GM18502 (cell line): ENCODE data around the gene KRT77.
"Not testable (repeated sequence)": the region's sequence is repeated elsewhere in the genome, so short reads cannot be mapped to it uniquely, and the experiment has no call there.

ENCODE experiments used
- ATAC-seq: cut with Tn5 transposase; IDR thresholded peaks from one replicate; pipeline ENCODE4 v1.9.1; 2021; ENCODE audit warnings: mild to moderate bottlenecking; ENCODE audit not compliant: unreplicated experiment, poor library complexity

KRT77 gene

DNA sequence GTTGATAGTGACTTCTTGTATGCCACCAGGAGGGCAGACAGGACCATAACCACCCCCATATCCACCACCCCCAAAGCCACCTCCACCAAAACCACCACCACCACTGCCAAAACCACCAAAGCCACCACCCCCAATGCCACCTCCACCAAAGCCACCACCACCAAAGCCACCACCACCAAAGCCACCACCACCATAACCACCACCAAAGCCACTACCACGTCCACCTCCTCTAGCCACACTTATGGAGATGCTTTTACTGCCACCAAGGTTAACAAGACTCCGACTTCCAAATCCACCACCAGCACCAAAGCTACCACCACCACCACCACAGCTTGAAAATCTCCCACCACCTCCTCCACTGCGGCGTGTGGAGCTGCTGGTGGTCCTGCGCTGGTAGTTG is 23.4 kb downstream of the KRT77 start:
- no peak for ATAC-seq

DNA sequence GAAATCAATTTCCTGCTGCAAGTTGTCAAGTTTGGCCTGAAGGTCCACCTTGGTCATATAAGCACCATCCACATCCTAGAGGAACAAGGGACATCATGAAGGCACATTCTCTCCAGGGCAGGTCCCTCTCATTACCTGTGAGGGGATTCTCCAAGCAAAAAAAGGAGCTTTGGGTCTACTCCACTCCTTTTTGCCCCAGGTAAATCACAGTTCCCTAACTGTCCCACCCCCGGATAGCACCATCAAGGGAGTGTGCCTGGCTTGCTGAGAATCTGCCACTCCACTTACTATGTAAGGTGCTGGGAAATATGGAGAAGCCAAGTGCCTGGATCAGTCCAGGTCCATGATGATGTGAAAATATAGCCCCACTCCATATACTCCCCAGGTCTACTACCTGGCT is 25.7 kb downstream of the KRT77 start:
- no peak for ATAC-seq

GRCh38 chr12:52677126-52677525 is 26.2 kb downstream of the KRT77 start:
- ATAC-seq, result no peak

DNA sequence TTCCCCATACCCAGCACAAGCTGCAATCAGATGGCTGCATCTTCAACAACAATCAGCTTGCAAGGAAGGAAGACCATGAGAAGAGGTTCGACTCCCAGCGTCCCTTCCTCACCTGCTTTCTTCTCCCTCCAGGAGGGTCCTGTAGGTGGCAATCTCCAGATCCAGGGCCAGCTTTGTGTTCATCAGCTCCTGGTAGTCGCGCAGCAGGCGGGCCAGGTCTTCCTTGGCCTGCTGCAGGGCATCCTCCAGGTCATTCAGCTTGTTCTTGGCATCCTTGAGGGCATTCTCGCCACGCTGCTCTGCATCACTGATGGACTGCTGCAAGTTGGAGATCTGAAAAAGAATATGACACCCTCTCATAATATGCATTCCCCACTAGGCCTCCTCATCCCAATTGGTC is 27.2 kb downstream of the KRT77 start:
- ATAC-seq, result no peak

- ATAC-seq, result no peak
Observed at GRCh38 chr12:52675301-52675701, 28.0 kb downstream of the KRT77 start.

DNA sequence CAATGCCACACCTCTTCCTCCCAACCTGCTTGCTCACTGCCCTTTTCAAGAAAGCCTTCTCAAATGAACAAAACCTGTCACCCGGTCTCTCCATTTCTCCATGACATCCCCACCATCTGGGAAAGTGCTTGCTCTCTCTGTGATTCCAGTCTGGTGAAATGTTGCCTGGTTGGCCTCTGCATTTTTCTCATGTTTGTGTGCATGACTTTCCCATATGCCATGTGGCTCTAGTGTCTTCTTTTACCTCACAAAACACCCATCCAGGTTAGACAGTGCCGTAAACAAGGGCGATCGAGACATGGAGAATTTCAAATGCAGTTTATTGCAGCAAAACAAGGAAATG is 28.9 kb downstream of the KRT77 start:
- no peak for ATAC-seq

GRCh38 chr12:52673713-52674432 is 29.5 kb downstream of the KRT77 start:
- no peak for ATAC-seq

- no peak for ATAC-seq
Observed at GRCh38 chr12:52673217-52673616, 30.1 kb downstream of the KRT77 start.

- ATAC-seq, result no peak
Observed at GRCh38 chr12:52672321-52672933, 30.9 kb downstream of the KRT77 start.

DNA sequence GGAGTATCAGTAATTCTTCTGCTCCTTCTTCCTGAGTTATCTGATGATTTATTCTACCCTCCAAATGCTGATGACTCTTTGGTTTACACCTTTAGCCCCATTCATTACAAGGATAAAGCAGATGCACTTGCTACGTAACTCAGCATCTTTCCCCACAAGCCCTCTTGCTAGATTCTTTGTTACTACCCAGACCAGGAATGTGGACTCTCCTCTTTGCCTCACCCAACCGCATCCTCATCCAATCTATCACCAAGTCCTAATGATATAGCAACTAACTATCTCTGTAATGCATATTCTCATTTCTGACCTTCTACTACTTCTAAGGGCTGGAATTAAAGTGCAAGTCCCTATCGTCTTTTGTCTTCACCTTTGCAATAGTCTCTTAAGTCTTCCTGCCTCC is 32.4 kb downstream of the KRT77 start:
- no peak for ATAC-seq

- no peak for ATAC-seq
Observed at GRCh38 chr12:52670506-52670905, 32.8 kb downstream of the KRT77 start.

DNA sequence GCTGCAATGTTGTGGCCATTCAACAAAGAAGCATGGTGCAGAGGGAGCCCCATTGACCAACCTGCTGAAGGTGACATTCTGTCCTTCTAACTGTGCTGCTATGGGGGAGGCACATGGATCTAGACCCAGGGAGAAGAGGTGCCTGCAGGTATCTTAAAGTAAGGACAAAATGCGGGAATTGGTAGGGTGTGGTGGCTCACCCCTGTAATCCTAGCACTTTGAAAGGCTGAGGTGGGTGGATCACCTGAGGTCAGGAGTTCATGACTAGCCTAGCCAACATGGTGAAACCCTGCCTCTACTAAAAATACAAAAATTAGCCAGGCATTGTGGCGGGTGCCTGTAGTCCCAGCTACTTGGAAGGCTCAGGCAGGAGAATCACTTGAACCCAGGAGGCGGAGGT is 33.4 kb downstream of the KRT77 start:
- not testable (repeated sequence) for ATAC-seq

DNA sequence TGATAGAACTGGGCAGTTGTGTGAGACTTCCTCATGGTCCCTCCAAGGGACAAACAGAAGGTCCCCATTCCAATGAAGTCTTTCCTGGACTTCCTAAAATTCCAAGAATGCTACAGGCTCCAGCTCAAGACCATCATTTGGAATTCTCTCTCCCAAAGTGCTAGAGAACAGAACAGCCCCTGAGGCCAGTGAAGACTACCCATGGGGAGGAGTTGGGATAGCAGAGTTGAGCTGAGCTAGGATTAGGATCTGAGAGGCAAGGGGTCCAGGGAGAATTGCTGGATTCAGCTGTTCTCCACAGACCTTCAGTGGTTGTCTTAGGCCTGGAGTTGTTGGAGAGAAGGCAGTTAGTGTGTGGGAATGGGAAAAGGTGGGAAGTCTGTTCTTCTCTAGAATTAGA is 33.9 kb downstream of the KRT77 start:
- no peak for ATAC-seq

- no peak for ATAC-seq
Observed at GRCh38 chr12:52667931-52668330, 35.4 kb downstream of the KRT77 start.

- ATAC-seq, result no peak
Observed at GRCh38 chr12:52667509-52667908, 35.8 kb downstream of the KRT77 start.

DNA sequence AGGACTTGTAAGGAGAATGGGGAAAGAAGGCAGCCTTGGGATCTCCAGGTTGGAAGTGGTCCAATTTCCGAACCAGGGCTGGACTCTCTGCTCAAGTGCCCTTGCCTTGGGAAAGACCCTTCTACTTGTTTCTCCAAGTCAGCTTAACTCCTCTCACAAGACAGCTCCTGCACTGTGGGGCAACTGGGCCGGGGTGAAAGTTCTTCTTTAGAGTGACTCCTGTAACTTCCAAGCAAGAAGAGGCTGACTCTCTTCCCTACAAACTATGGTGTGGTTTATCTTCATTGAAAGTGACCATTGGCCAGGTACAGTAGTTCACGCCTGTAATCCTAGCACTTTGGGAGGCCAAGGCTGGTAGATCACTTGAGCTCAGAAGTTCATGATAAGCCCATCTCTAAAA is 36.9 kb downstream of the KRT77 start:
- no peak for ATAC-seq

GRCh38 chr12:52663420-52663819 is 39.9 kb downstream of the KRT77 start:
- ATAC-seq, result no peak

DNA sequence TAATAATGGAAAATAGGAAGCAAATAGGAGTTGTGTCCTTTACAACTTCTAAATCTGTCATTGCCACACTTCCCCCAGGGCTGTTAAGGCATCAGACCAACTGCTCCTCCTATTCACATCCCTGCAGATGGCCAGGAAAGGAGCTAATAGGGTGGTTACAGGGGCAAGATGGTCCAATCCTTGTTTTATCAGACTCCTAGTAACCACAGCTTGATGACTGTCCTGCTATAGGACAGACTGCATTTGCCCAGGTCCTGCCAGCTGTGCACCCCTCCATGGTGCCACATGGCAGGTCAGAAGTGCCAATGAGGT is 40.5 kb downstream of the KRT77 start:
- ATAC-seq, result no peak

- no peak for ATAC-seq
Observed at GRCh38 chr12:52662093-52662917, 41.0 kb downstream of the KRT77 start.

DNA sequence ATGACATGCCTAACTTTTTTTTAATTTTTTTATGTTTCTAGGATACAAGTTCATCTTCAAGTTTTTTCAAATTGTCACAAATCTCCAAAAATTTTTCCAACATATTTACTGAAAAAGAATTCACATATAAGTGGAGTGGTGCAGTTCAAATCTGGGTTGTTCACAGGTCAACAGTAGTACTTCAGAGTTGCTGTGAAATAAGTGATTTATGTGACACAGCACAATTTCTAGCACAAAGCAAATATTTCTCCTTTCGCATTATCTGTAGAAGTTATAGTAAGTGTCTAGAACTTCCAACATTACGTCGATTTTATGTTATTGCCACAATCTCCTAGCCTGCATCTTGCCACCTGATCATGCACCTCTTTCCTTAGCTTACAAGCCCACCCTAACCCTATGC is 41.7 kb downstream of the KRT77 start:
- ATAC-seq, result no peak

GRCh38 chr12:52660934-52661499 is 42.3 kb downstream of the KRT77 start:
- ATAC-seq, result no peak
